B cell (primary cell): Measurements from ENCODE around the gene GLT1D1. TPM values are rescaled to one million over a fixed set of nuclear protein-coding genes. Genes with fewer than 3 reads are reported as not detected.
"Not testable (repeated sequence)": the region's sequence is repeated elsewhere in the genome, so short reads cannot be mapped to it uniquely, and the experiment has no call there.

Experiments
- ATAC-seq: fragments of 200-7000 bp; cut with Tn5 transposase; one replicate; pipeline ENCODE4 v1.10.0; 2021; ENCODE audit warnings: low read depth, mild to moderate bottlenecking, moderate number of reproducible peaks, moderate library complexity
- CTCF ChIA-PET: fragments of 350-600 bp; sonication (Branson Sonifier 250); formaldehyde crosslinking; loops from one replicate; lab custom pipeline; 2021; ENCODE audit warnings: antibody characterized with exemption, inconsistent platforms; lab: Charles Lee
- POLR2A ChIA-PET: fragments of 350-600 bp; sonication (Branson Sonifier 250); formaldehyde crosslinking; loops from one replicate; lab custom pipeline; 2021; ENCODE audit warnings: antibody characterized with exemption; lab: Charles Lee
- DNase-seq: peaks from one replicate; pipeline ENCODE4 v3.0.0; 2013
- H2AFZ ChIP-seq: 2 replicates; pipeline ENCODE4 v1.6.1; 2012; ENCODE audit warnings: mild to moderate bottlenecking, low read depth, low read length; ENCODE audit not compliant: insufficient read depth, poor library complexity, severe bottlenecking
- H3K27ac ChIP-seq, 2 donors: 1 replicate in 1 of 2; 2 replicates in 1 of 2; pipeline ENCODE4 v1.5.1; 2012 to 2013; ENCODE audit warnings: low read length in 2 of 2, mild to moderate bottlenecking in 2 of 2, moderate library complexity in 1 of 2
- H3K27me3 ChIP-seq, 4 experiments: fragments of 200-600 bp in 1 of 4; sonication (generic) in 1 of 4; replicated peaks in 1 of 4; 1 replicate in 2 of 4; 2 replicates in 2 of 4; pipeline versions ENCODE4 v1.6.1 to v1.7.0; 2013 to 2016; ENCODE audit warnings: low read length in 3 of 4, mild to moderate bottlenecking in 2 of 4, mixed read lengths in 1 of 4, moderate library complexity in 1 of 4; ENCODE audit not compliant: insufficient read depth in 4 of 4, control insufficient read depth in 3 of 4; ENCODE audit errors: control extremely low read depth in 1 of 4
- H3K36me3 ChIP-seq, 2 experiments: replicated peaks in 1 of 2; 1 replicate in 1 of 2; 2 replicates in 1 of 2; pipeline versions ENCODE4 v1.6.1 to v1.7.1; 2013; ENCODE audit warnings: low read length in 1 of 2; ENCODE audit not compliant: insufficient read depth in 2 of 2, control insufficient read depth in 1 of 2; ENCODE audit errors: control extremely low read depth in 1 of 2, extremely low read depth in 1 of 2
- H3K4me1 ChIP-seq, 2 donors: fragments of 200-600 bp in 1 of 2; sonication (generic) in 1 of 2; 1 replicate in 1 of 2; 2 replicates in 1 of 2; pipeline versions ENCODE4 v1.5.1 to v1.6.1; 2013 to 2017; ENCODE audit warnings: low read length in 2 of 2; ENCODE audit not compliant: control insufficient read depth in 2 of 2, insufficient read depth in 2 of 2
- H3K4me2 ChIP-seq: replicated peaks from 2 replicates; pipeline ENCODE3; 2012; ENCODE audit warnings: mild to moderate bottlenecking, low read depth, low read length; ENCODE audit not compliant: poor library complexity, severe bottlenecking
- H3K4me3 ChIP-seq, 5 experiments: fragments of 200-600 bp in 1 of 5; sonication (generic) in 1 of 5; 1 replicate in 3 of 5; 2 replicates in 2 of 5; pipeline versions ENCODE4 v1.5.1 to v1.7.0; 2011 to 2016; ENCODE audit warnings: low read length in 4 of 5, mild to moderate bottlenecking in 4 of 5, low read depth in 2 of 5, control low read depth in 1 of 5, moderate library complexity in 1 of 5; ENCODE audit not compliant: insufficient read depth in 1 of 5; ENCODE audit errors: control extremely low read depth in 1 of 5, extremely low read depth in 1 of 5
- H3K79me2 ChIP-seq: fragments of 200-600 bp; sonication (generic); one replicate; pipeline ENCODE4 v1.6.0; 2016; ENCODE audit warnings: low read length; ENCODE audit not compliant: control insufficient read depth, insufficient read depth
- H3K9ac ChIP-seq: fragments of 200-600 bp; sonication (generic); 2 replicates; pipeline ENCODE4 v1.6.1; 2017; ENCODE audit warnings: mild to moderate bottlenecking, low read length, moderate library complexity
- H3K9me3 ChIP-seq, 3 donors: one replicate each; pipeline versions ENCODE4 v1.6.1 to v1.7.1; 2013; ENCODE audit warnings: low read length in 2 of 3; ENCODE audit not compliant: control insufficient read depth in 2 of 3, insufficient read depth in 1 of 3; ENCODE audit errors: control extremely low read depth in 1 of 3
- H4K20me1 ChIP-seq: 2 replicates; pipeline ENCODE4 v1.6.0; 2012; ENCODE audit warnings: mild to moderate bottlenecking, low read length; ENCODE audit not compliant: insufficient read depth, control insufficient read depth, poor library complexity, severe bottlenecking
- H3K27ac Mint-ChIP-seq: one replicate; pipeline ENCODE4 v1.8.0; 2021; ENCODE audit warnings: mixed read lengths
- H3K27me3 Mint-ChIP-seq: one replicate; pipeline ENCODE4 v1.8.0; 2021; ENCODE audit warnings: mixed read lengths
- H3K4me1 Mint-ChIP-seq: one replicate; pipeline ENCODE4 v1.8.0; 2021; ENCODE audit warnings: mixed read lengths
- H3K4me3 Mint-ChIP-seq: one replicate; pipeline ENCODE4 v1.8.0; 2021; ENCODE audit warnings: mixed read lengths
- H3K9me3 Mint-ChIP-seq: one replicate; pipeline ENCODE4 v1.8.0; 2022; ENCODE audit warnings: mixed read lengths; ENCODE audit not compliant: insufficient read depth
- EZH2 ChIP-seq: IDR thresholded peaks from 2 replicates; pipeline ENCODE4 v1.6.1; 2012; ENCODE audit warnings: borderline replicate concordance, low read depth, mild to moderate bottlenecking, moderate library complexity, low read length; ENCODE audit not compliant: insufficient read depth, poor library complexity, severe bottlenecking
- WGBS: methylation state at CpG from one replicate; pipeline ENCODE4 v1.1.5; 2013; ENCODE audit warnings: missing lambda C conversion rate; ENCODE audit not compliant: insufficient coverage; 5-methylcytosine and 5-hydroxymethylcytosine counted together
- intact Hi-C: fragments of 100-400 bp; cut with micrococcal nuclease; formaldehyde crosslinking; loops from one replicate; pipeline ENCODE4 v1.10.0; 2022
- polyA plus RNA-seq: library from polyadenylated mRNA; depleted of rRNA; stranded (reverse); fragments of >200 nt; gene quantifications from 2 replicates; pipeline ENCODE4 v1.2.3, GENCODE V29; 2012
- total RNA-seq, 2 donors: library from RNA; stranded (reverse); fragments of 120-200 nt in 1 of 2; gene quantifications; 1 replicate in 1 of 2; 2 replicates in 1 of 2; pipeline versions ENCODE4 v1.2.3 to v1.2.4, GENCODE V29; 2013 to 2022
- TF ChIP-seq, protein P1 (sequence below): fragments of 200-600 bp; IDR thresholded peaks from one replicate; pipeline ENCODE4 v1.8.0; 2022; ENCODE audit warnings: antibody characterized with exemption, mild to moderate bottlenecking

GLT1D1 gene
- total and polyA plus RNA-seq, 2 donors (not counting 1 experiment from before 2014, with no cell fraction given): 0.22 to 0.49 TPM

DNA sequence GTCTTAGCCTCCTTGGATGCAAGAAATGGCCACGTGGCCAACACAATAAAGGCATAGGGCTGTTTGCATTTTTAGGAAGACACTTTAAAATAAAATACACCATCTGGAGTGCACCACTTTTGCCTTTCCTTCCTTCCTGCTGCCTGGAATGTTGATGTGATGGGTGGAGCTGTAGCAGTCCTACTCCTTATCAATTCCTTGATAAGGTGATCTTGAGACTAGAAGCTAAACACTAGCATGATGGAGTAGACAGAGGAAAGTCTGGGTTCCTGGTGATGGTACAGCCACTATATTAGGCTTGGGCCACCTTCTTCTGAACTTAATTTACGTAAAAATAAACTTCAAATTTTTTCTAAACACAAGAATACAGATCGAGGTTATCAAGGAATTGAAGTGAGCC lies 2.9 kb upstream of the GLT1D1 start:
- Histone ChIP-seq H3K4me3 (no peak overlapping the region), H2AFZ (no peak overlapping the region), H3K9me3 (peaks cover 0 to 11% (median 0%) of the 10 kb centered on the region in 3 donors), H3K36me3 (no peaks in the 10 kb centered on the region), H3K27me3 (peaks cover 0 to 27% (median 12%) of the 10 kb centered on the region in 4 experiments), H3K27ac (no peak overlapping the region), H3K4me2 (no peak overlapping the region), H4K20me1 (no peaks in the 10 kb centered on the region), H3K4me1 (peaks cover 10% of the 10 kb centered on the region in 2 donors), H3K79me2 (no peaks in the 10 kb centered on the region), H3K9ac (no peak overlapping the region)
- TF ChIP-seq, protein P1, sequence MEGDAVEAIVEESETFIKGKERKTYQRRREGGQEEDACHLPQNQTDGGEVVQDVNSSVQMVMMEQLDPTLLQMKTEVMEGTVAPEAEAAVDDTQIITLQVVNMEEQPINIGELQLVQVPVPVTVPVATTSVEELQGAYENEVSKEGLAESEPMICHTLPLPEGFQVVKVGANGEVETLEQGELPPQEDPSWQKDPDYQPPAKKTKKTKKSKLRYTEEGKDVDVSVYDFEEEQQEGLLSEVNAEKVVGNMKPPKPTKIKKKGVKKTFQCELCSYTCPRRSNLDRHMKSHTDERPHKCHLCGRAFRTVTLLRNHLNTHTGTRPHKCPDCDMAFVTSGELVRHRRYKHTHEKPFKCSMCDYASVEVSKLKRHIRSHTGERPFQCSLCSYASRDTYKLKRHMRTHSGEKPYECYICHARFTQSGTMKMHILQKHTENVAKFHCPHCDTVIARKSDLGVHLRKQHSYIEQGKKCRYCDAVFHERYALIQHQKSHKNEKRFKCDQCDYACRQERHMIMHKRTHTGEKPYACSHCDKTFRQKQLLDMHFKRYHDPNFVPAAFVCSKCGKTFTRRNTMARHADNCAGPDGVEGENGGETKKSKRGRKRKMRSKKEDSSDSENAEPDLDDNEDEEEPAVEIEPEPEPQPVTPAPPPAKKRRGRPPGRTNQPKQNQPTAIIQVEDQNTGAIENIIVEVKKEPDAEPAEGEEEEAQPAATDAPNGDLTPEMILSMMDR: no peak
- TF ChIP-seq EZH2: no peak
- Mint-ChIP-seq H3K4me1 (peaks cover 4% of the 10 kb centered on the region), H3K27ac (no peak overlapping the region), H3K9me3 (no peaks in the 10 kb centered on the region), H3K27me3 (peaks cover 11% of the 10 kb centered on the region), H3K4me3 (no peak overlapping the region)
- POLR2A ChIA-PET: no interaction called here
- CTCF ChIA-PET: no interaction called here
- no peak for DNase-seq
- intact Hi-C loops: no loop called here
- no peak for ATAC-seq
- WGBS: 94% methylated on average over 2 of the region's 3 CpGs

DNA sequence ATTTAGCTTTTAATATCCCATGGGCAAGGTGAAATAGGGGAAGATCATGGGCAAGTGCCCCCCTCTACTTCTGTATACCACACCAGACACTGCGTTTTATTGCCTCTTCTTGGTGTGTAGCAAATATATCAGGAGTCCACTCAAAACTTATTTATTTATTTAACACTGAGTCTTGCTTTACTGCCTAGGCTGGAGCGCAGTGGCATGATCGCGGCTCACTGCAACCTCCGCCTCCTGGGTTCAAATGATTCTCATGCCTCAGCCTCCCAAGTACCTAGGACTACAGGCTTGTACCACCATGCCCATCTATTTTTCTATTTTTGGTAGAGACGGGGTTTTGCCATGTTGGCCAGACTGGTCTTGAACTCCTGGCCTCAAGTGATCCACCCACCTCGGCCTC lies 1.8 kb upstream of the GLT1D1 start:
- H3K27me3 Mint-ChIP-seq: peaks cover 11% of the 10 kb centered on the region
- H3K4me3 Mint-ChIP-seq, H3K79me2 ChIP-seq, H3K9ac ChIP-seq, H3K36me3 ChIP-seq, H3K27ac ChIP-seq, H3K4me3 ChIP-seq, H3K9me3 Mint-ChIP-seq, POLR2A ChIA-PET, intact Hi-C loops, H4K20me1 ChIP-seq, ATAC-seq, H3K4me2 ChIP-seq, DNase-seq, CTCF ChIA-PET, H3K4me1 Mint-ChIP-seq, H3K27ac Mint-ChIP-seq, H2AFZ ChIP-seq: not testable (repeated sequence)
- Histone ChIP-seq H3K27me3 (peaks cover 0 to 34% (median 12%) of the 10 kb centered on the region in 4 experiments), H3K9me3 (peaks cover 0 to 11% (median 0%) of the 10 kb centered on the region in 3 donors), H3K4me1 (peaks cover 10% of the 10 kb centered on the region in 2 donors)
- WGBS: 79% methylated on average over 2 of the region's 7 CpGs
